ENCODE measurements around the gene KCNK15.

The KCNK15 gene

DNA sequence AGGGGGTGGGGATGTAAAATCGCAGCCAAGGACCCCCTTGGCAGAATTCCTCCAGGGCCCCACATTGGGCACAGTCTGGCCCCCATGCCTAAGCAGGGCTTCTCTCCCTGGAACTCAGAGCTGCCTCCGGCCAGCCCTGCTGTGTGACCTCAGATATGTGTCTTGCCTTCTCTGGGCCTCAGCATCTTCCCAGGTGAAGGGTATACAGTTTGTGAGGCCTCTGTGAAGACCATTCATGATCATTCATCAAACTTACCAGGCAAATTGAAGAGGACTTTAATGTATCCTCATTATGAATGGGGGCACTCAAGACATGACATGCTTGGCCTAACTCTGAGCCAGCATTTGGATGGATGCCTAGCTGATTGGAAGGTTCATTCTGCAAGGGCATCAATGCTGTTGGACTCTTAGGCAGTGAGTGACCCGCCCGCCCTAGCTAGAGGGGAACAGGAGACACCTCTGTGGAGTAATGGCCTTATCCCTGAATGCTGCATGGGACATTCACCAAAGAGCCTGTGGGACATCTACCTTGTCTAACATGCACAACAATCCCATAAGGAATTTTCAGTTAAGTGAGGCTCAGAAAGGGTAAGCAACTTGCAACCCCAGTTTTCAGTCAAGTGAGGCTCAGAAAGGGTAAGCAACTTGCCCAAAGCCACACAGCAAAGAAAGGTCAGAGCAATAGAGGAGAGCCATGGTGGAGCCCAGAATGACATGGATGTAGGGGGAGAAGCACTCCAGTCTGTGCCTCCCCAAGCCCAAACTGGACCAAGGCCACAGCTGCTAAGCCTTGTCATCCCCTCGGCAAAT lies 30.0 kb upstream of the KCNK15 start:
- no peak for DNase-seq (ENCODE audit: low spot score)

- no peak for DNase-seq (ENCODE audit: low spot score)
These were observed 29.2 kb upstream of the KCNK15 start for GRCh38 chr20:44716309-44717106.

DNA sequence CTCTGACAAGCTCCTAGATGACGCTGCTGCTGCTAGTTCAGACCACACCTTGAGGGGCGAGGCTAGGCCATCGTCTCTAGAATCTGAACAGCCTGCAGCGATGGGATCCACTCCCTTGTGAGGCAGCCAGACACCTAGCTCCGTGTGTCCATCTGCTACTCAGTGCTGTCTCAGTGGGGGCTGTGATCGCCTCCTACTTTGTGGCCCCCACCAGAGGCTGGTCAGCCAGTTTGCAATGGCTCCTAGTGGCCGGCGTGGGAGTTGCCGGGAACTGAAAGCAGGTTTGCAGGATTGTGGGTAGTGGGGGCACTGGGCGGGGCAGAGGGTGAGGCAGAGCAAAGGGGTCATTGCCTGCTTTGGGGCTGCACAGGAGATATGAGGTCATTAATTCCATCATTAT lies 27.7 kb upstream of the KCNK15 start:
- DNase-seq (ENCODE audit: low spot score), result no peak

DNA sequence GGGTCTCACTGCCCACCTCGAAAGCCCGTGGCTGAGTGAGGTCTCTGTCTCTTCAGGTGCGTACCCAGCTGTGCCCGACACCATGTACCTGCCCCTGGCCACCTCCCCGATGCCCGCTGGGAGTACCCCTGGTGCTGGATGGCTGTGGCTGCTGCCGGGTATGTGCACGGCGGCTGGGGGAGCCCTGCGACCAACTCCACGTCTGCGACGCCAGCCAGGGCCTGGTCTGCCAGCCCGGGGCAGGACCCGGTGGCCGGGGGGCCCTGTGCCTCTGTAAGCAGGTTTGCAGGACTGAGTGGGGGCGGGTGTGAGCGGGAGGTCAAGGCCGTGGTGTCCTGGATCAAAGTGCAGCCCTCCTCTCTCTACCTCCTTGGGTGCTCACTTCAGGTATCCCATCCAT lies 25.8 kb upstream of the KCNK15 start:
- no peak for DNase-seq (ENCODE audit: low spot score)

DNA sequence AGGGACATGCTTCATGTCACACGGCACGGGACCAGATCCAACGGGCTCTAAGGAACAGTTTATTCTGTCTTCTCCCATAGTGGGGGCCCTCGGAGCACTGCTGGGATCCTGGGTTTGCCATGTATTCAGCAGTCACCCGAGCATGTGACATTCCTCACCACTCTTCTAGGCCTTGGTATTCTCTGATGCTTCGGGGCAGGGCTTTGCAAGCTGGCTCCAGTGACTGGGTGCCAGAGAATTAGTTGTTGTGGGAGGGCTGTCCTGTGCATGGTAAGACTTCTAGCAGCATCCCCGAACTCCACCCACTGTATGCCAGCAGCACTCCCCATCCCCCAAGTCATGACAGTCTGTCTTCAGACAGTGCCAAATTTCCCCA lies 25.1 kb upstream of the KCNK15 start:
- DNase-seq (ENCODE audit: low spot score), result peak; percentile 93

DNA sequence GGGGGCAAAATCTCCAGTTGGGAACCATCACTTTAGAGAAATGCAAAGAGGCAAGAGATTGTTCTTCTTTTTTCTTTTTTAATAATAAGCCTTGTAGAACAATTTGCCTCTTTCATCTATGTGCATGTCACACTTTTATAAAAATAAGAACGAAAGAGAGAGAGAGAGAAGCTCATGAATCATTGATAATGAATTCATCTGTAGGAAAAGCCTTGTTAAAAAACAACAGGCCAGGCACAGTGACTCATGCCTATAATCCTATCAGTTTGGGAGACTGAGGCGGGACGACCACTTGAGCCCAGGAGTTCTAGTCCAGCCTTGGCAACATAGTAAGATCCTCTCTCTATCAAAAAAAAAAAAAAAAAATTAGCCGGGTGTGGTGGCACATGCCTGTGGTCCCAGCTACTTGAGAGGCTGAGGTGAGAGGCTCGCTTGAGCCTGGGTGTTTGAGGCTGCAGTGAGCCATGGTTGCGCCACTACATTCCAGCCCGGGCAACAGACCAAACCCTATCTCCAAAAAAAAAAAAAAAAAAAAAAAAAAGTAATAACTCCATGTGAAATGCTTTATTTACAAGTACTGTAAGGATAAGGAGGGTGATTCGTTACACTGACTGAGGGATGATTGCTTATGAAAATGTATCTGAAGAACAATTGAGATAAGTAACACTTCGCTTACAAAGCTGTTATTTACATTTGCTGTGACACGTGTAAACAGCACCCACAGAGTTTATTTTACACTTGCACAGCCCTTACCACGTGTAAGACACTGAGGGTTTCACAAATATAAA lies 24.5 kb upstream of the KCNK15 start:
- peak; percentile 83 for DNase-seq (ENCODE audit: low spot score)

- no peak for DNase-seq (ENCODE audit: low spot score)
These were observed 23.9 kb upstream of the KCNK15 start for GRCh38 chr20:44721785-44722054.

- DNase-seq (ENCODE audit: low spot score), result no peak
These were observed 22.7 kb upstream of the KCNK15 start for GRCh38 chr20:44722990-44723389.

GRCh38 chr20:44723391-44723790 lies 22.3 kb upstream of the KCNK15 start:
- DNase-seq (ENCODE audit: low spot score), result no peak

DNA sequence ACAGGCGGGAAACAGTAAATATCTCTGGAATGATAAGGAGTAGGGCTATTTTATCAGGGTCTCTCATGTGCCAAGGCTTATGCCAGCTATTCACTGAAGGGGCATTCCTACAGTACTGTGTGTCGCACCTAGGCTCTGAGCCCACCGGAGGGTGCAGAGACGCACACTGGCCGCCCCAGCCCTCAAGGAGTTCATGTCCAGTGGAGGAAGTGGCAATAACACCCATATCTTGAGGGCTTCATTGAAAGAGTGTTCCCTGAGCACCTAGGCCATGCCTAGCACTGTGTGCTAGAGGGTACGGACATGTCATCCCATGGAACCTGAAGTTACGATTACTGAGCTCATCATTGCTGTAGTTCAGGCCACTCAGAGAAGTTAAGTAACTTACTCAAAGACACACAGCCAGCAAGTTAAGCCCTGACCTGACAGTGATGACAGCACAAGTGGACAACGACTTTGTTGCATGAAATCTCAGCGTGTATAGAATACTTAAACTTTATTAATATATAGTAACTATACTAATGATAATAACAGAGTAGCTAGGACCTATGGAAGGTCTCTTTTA lies 21.8 kb upstream of the KCNK15 start:
- no peak for DNase-seq (ENCODE audit: low spot score)

DNA sequence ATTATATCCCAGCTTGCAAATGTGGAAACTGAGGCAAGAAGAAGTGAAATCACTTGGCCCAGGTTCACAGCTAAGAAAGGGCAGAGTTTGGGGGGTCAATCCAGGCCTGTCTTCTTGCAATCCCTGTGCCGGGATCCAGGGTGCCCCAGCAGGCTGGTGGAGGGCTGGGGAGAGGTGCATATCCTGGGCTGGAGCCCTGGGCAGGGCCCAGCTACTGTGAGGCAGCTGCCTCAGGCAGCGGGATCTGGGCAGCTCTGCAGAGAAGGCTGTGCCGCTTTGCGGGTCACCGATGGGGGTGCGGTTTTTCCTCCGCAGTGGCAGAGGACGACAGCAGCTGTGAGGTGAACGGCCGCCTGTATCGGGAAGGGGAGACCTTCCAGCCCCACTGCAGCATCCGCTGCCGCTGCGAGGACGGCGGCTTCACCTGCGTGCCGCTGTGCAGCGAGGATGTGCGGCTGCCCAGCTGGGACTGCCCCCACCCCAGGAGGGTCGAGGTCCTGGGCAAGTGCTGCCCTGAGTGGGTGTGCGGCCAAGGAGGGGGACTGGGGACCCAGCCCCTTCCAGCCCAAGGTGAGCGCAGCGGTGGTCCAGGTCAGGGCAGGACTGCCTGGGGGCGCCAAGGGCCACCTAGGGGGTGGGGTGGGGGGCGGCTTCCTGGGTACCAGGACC lies 21.1 kb upstream of the KCNK15 start:
- no peak for DNase-seq (ENCODE audit: low spot score)

- no peak for DNase-seq (ENCODE audit: low spot score)
These were observed 19.8 kb upstream of the KCNK15 start for GRCh38 chr20:44725837-44726236.

DNA sequence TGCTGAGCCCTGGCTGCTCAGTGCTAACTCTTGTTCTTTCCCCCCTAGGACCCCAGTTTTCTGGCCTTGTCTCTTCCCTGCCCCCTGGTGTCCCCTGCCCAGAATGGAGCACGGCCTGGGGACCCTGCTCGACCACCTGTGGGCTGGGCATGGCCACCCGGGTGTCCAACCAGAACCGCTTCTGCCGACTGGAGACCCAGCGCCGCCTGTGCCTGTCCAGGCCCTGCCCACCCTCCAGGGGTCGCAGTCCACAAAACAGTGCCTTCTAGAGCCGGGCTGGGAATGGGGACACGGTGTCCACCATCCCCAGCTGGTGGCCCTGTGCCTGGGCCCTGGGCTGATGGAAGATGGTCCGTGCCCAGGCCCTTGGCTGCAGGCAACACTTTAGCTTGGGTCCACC lies 18.6 kb upstream of the KCNK15 start:
- no peak for DNase-seq (ENCODE audit: low spot score)

GRCh38 chr20:44727651-44728050 lies 18.0 kb upstream of the KCNK15 start:
- no peak for DNase-seq (ENCODE audit: low spot score)

DNA sequence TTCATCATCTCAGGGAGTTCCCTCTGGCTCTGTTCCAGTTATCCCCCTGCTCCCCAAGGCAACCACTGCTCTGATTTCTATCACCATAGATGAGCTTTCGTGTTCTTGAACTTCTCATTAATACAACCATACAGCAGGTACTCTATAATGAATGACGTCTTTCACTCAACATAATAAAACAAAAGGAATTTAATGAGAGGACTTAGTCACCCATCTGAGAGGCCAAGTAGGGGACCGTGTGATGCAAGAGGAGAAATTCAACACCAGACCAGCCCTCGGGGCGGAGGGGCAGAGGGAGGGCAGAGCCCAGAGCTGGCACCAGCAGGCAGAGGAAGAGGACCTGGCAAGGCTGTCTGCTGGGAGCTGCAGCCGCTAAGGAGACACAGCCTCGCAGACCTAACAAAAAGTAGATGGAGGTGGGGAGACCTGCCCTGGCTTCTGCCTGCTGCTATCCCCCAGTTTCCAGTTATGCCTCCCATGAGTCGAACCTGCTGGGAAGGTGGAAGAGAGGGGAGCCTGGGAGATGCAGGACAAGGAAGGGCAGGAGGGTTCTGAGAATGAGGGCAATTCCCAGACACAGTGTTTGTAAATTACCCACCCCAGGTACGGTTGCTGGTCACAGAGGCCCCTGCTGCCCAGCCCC lies 16.7 kb upstream of the KCNK15 start:
- peak; percentile 97 for DNase-seq (ENCODE audit: low spot score)

GRCh38 chr20:44730441-44730840 lies 15.2 kb upstream of the KCNK15 start:
- DNase-seq (ENCODE audit: low spot score), result peak; percentile 99

GRCh38 chr20:44731657-44732056 lies 14.0 kb upstream of the KCNK15 start:
- no peak for DNase-seq (ENCODE audit: low spot score)

DNA sequence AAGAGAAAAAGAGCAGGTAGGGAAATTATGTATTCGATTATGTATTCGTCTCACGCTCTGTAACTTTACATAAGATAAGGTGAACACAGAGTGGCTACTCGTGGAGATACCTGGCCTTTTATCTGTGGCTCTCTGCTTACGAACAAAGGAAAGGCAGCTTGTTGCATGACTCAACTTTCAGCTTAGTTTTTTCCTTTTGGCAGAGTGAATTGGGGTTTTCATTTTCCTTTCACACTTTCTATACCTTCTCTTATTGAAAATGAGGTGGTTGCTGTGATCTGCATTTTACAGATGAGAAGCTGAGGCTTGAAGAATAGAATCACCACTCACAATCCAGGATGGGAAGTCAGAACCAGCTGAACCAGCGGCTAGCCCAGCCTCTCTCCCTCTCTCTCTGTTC lies 13.3 kb upstream of the KCNK15 start:
- no peak for DNase-seq (ENCODE audit: low spot score)

GRCh38 chr20:44733341-44734069 lies 12.2 kb upstream of the KCNK15 start:
- peak; percentile 59 for DNase-seq (ENCODE audit: low spot score)

GRCh38 chr20:44734938-44735337 lies 10.7 kb upstream of the KCNK15 start:
- DNase-seq (ENCODE audit: low spot score), result peak; percentile 68

DNA sequence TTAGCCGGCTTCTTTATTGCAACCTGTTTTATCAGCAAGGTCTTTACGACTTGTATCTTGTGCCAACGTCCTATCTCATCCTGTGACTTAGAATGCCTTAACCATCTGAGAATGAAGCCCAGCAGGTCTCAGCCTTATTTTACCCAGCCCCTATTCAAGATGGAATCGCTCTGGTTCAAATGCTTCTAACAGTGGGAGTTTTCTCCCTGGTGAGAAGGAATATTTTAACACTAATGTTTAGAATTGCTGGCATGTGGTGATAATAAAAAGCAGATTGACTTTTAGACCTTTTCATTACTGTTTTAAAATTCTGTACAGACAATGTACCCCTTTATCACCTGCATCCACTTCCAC lies 9.9 kb upstream of the KCNK15 start:
- no peak for DNase-seq (ENCODE audit: low spot score)

Measured in kidney tubule cell (primary cell).